Measurements from ENCODE around the gene OLFML3.
"Not testable (repeated sequence)": the region's sequence is repeated elsewhere in the genome, so short reads cannot be mapped to it uniquely, and the experiment has no call there.

Gene OLFML3

GRCh38 chr1:114003431-114003830 is 24.2 kb downstream of the OLFML3 start:
- Histone ChIP-seq H3K79me2 (ENCODE audit: insufficient read depth, low read length) (no peaks in the 10 kb centered on the region), H2AFZ (ENCODE audit: low read length) (no peak overlapping the region), H4K20me1 (ENCODE audit: insufficient read depth, low read length, poor library complexity, severe bottlenecking) (no peaks in the 10 kb centered on the region), H3K9me3 (ENCODE audit: insufficient read depth, low read depth, low read length) (no peaks in the 10 kb centered on the region), H3K36me3 (ENCODE audit: insufficient read depth, low read length) (no peaks in the 10 kb centered on the region), H3K27me3 (ENCODE audit: insufficient read depth, low read length, poor library complexity, severe bottlenecking) (no peaks in the 10 kb centered on the region), H3K4me3 (ENCODE audit: low read length, poor library complexity, severe bottlenecking) (no peak overlapping the region), H3K4me1 (ENCODE audit: insufficient read depth, low read length, poor library complexity, severe bottlenecking) (peaks cover 10% of the 10 kb centered on the region), H3K9me2 (replicated peaks; ENCODE audit: low read depth, low read length) (no peaks in the 10 kb centered on the region), H3K4me2 (ENCODE audit: low read depth, low read length, poor library complexity, severe bottlenecking) (peak overlapping the region; percentile 2), H3K9ac (ENCODE audit: low read depth, low read length, poor library complexity, severe bottlenecking) (no peak overlapping the region), H3F3A (ENCODE audit: low read depth) (no peaks in the 10 kb centered on the region)
- no peak for TF ChIP-seq EZH2phosphoT487 (IDR thresholded peaks at IDR 0.05; ENCODE audit: borderline replicate concordance)
- TF ChIP-seq, protein P1, sequence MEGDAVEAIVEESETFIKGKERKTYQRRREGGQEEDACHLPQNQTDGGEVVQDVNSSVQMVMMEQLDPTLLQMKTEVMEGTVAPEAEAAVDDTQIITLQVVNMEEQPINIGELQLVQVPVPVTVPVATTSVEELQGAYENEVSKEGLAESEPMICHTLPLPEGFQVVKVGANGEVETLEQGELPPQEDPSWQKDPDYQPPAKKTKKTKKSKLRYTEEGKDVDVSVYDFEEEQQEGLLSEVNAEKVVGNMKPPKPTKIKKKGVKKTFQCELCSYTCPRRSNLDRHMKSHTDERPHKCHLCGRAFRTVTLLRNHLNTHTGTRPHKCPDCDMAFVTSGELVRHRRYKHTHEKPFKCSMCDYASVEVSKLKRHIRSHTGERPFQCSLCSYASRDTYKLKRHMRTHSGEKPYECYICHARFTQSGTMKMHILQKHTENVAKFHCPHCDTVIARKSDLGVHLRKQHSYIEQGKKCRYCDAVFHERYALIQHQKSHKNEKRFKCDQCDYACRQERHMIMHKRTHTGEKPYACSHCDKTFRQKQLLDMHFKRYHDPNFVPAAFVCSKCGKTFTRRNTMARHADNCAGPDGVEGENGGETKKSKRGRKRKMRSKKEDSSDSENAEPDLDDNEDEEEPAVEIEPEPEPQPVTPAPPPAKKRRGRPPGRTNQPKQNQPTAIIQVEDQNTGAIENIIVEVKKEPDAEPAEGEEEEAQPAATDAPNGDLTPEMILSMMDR (conservative IDR thresholded peaks at IDR 0.05; ENCODE audit: low read length), result no peak

DNA sequence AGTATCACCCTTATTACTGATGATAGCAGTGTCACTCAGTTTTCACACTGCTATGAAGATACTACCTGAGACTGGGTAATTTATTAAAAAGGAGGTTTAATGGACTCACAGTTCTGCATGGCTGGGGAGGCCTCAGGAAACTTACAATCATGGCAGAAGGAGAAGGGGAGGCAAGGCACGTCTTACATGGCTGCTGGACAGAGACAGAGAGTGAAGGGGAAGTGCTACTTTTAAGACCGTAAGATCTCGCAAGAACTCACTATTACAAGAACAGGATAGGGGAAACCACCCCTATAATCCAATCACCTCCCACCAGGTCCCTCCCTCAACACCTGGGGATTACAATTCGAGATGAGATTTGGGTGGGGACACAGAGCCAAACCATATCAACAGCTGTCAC is 27.6 kb downstream of the OLFML3 start:
- not testable (repeated sequence) for H3K79me2 ChIP-seq (ENCODE audit: insufficient read depth, low read length); H3K27me3 ChIP-seq (ENCODE audit: insufficient read depth, low read length, poor library complexity, severe bottlenecking); H3K9me3 ChIP-seq (ENCODE audit: insufficient read depth, low read depth, low read length); H3F3A ChIP-seq (ENCODE audit: low read depth); H3K36me3 ChIP-seq (ENCODE audit: insufficient read depth, low read length); H4K20me1 ChIP-seq (ENCODE audit: insufficient read depth, low read length, poor library complexity, severe bottlenecking); H2AFZ ChIP-seq (ENCODE audit: low read length); H3K9ac ChIP-seq (ENCODE audit: low read depth, low read length, poor library complexity, severe bottlenecking); H3K4me2 ChIP-seq (ENCODE audit: low read depth, low read length, poor library complexity, severe bottlenecking); H3K4me3 ChIP-seq (ENCODE audit: low read length, poor library complexity, severe bottlenecking); H3K9me2 ChIP-seq (replicated peaks; ENCODE audit: low read depth, low read length)
- H3K4me1 ChIP-seq (ENCODE audit: insufficient read depth, low read length, poor library complexity, severe bottlenecking), result peaks cover 14% of the 10 kb centered on the region

DNA sequence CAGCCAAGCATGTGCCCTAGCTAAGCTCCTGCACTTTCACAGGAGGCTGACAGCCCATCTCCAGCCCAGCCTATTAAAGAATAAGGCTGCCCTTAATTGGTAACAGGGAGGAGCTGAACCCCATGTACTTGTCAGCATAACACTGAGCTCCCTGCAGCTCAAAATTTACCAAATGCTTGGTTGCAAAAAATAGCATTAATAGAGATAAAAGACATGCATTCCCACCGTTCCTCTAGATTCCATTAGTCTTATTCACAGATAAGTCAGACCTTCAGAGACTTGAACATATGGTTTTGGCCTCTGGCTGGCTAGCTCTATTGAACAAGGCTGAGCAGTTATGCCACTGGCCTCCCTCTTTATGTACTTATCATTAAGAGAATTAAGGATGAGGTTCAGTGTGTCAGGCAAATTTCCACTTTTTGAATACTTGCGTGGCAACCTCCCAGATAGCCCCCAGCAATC is 29.2 kb downstream of the OLFML3 start:
- no peaks in the 10 kb centered on the region for H3K9me2 ChIP-seq (replicated peaks; ENCODE audit: low read depth, low read length)
- H3F3A ChIP-seq (ENCODE audit: low read depth), result no peaks in the 10 kb centered on the region
- H3K4me1 ChIP-seq (ENCODE audit: insufficient read depth, low read length, poor library complexity, severe bottlenecking), result peaks cover 8% of the 10 kb centered on the region
- no peaks in the 10 kb centered on the region for H3K79me2 ChIP-seq (ENCODE audit: insufficient read depth, low read length)
- H3K4me3 ChIP-seq (ENCODE audit: low read length, poor library complexity, severe bottlenecking), result no peak overlapping the region
- no peaks in the 10 kb centered on the region for H3K36me3 ChIP-seq (ENCODE audit: insufficient read depth, low read length)
- no peak overlapping the region for H3K9ac ChIP-seq (ENCODE audit: low read depth, low read length, poor library complexity, severe bottlenecking)
- TF ChIP-seq, protein P1 (conservative IDR thresholded peaks at IDR 0.05; ENCODE audit: low read length), result no peak
- H3K27me3 ChIP-seq (ENCODE audit: insufficient read depth, low read length, poor library complexity, severe bottlenecking), result no peaks in the 10 kb centered on the region
- no peak overlapping the region for H2AFZ ChIP-seq (ENCODE audit: low read length)
- H3K9me3 ChIP-seq (ENCODE audit: insufficient read depth, low read depth, low read length), result no peaks in the 10 kb centered on the region
- no peak overlapping the region for H3K4me2 ChIP-seq (ENCODE audit: low read depth, low read length, poor library complexity, severe bottlenecking)
- H4K20me1 ChIP-seq (ENCODE audit: insufficient read depth, low read length, poor library complexity, severe bottlenecking), result no peaks in the 10 kb centered on the region

GRCh38 chr1:114008993-114009392 is 29.7 kb downstream of the OLFML3 start:
- no peaks in the 10 kb centered on the region for H3K9me2 ChIP-seq (replicated peaks; ENCODE audit: low read depth, low read length)
- TF ChIP-seq EZH2phosphoT487 (IDR thresholded peaks at IDR 0.05; ENCODE audit: borderline replicate concordance), result no peak
- TF ChIP-seq, protein P1 (conservative IDR thresholded peaks at IDR 0.05; ENCODE audit: low read length), result no peak
- no peaks in the 10 kb centered on the region for H4K20me1 ChIP-seq (ENCODE audit: insufficient read depth, low read length, poor library complexity, severe bottlenecking)
- H3K27me3 ChIP-seq (ENCODE audit: insufficient read depth, low read length, poor library complexity, severe bottlenecking), result no peaks in the 10 kb centered on the region
- H3K4me3 ChIP-seq (ENCODE audit: low read length, poor library complexity, severe bottlenecking), result no peak overlapping the region
- H3K4me2 ChIP-seq (ENCODE audit: low read depth, low read length, poor library complexity, severe bottlenecking), result no peak overlapping the region
- H3K9ac ChIP-seq (ENCODE audit: low read depth, low read length, poor library complexity, severe bottlenecking), result no peak overlapping the region
- no peaks in the 10 kb centered on the region for H3K9me3 ChIP-seq (ENCODE audit: insufficient read depth, low read depth, low read length)
- no peaks in the 10 kb centered on the region for H3K36me3 ChIP-seq (ENCODE audit: insufficient read depth, low read length)
- no peaks in the 10 kb centered on the region for H3F3A ChIP-seq (ENCODE audit: low read depth)
- H3K79me2 ChIP-seq (ENCODE audit: insufficient read depth, low read length), result no peaks in the 10 kb centered on the region
- peaks cover 4% of the 10 kb centered on the region for H3K4me1 ChIP-seq (ENCODE audit: insufficient read depth, low read length, poor library complexity, severe bottlenecking)
- no peak overlapping the region for H2AFZ ChIP-seq (ENCODE audit: low read length)

Data from Loucy (cell line).